Embryonic facial prominence (tissue), 1 donor: ENCODE data around the gene GPAT2.
A peak's percentile ranks its signal among the peaks of the same experiment; 100 is the strongest.
"Not testable (repeated sequence)": the region's sequence is repeated elsewhere in the genome, so short reads cannot be mapped to it uniquely, and the experiment has no call there.

Experiments used
- DNase-seq: peaks from one replicate; pipeline ENCODE4 v3.0.0-alpha.2; 2016; ENCODE audit errors: extremely low spot score

GPAT2 gene

GRCh38 chr2:96024336-96025193 lies 10.2 kb downstream of the GPAT2 start:
- DNase-seq = no peak

DNA sequence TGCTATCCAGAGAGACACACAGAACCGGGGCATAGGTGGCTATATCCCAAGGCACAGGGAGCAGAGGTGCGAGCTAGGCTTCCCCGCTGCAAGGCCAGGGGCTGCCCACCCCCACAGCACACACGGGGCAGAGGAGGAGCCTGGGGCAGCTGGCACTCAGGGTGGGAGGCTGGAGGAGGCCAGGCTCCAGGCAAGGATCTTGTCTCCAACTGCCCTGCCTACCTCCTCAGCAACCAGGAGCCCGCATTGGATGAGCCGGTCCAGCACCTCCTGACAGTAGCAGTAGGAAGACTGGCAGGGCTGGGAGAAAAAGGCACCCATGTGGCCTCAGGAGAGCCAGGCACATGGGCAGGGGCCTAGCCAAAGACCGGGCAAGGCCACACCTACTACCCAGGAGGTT lies 11.0 kb downstream of the GPAT2 start:
- DNase-seq = not testable (repeated sequence)

DNA sequence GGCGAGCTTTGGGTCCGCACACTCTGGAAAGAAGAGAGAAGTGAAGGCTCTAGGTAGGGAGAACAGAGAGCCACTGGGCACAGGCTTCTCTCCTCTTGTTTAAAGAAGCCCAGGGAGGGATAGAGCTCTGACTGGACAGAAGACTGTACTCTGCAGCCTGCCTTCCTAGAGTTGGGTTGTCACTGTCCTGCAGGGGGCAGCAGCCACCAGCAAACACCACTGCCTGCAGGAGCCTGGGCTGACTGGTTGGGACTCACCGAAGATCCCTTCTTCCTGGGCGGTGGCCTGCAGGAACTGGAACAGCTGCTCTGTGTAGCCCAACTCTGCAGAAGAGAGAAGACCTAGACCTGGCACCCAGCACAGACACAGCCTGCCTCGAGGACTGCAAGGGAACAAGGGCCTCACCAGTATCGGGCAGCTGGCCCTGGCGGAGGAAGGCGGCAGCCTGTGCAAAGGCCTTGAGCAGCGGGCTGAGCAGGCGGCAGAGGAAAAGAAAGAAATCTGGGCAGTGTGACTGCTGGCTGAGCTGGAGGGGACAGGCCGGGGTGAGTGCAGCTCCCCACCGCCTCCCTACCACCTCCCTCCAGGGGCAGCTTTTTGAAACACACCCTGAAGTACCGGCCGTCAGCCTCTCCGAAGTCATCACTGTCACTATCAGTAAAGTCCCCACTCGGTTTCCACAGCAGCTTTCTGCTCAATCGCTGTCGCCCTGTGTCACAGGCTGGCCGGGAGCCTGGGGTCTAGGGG lies 11.8 kb downstream of the GPAT2 start:
- not testable (repeated sequence) for DNase-seq

- not testable (repeated sequence) for DNase-seq
These were observed 12.6 kb downstream of the GPAT2 start for GRCh38 chr2:96022126-96022525.

DNA sequence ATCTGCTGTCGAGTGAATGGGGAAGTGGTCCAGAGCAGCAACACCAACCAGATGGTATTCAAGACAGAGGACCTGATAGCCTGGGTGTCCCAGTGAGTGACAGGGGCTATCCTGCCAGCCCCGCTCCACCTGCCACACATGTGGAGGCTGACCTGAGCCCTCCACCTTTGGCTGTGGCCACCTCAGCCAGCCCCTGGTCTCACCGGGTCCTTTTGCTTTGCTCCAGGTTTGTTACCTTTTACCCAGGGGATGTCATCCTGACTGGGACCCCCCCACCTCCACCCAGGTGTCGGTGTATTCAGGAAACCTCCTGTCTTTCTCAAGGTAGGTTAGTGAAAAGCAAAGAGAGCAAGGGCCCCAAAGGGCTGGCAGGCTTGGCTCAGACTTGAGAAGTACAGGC lies 13.6 kb downstream of the GPAT2 start:
- DNase-seq = not testable (repeated sequence)

DNA sequence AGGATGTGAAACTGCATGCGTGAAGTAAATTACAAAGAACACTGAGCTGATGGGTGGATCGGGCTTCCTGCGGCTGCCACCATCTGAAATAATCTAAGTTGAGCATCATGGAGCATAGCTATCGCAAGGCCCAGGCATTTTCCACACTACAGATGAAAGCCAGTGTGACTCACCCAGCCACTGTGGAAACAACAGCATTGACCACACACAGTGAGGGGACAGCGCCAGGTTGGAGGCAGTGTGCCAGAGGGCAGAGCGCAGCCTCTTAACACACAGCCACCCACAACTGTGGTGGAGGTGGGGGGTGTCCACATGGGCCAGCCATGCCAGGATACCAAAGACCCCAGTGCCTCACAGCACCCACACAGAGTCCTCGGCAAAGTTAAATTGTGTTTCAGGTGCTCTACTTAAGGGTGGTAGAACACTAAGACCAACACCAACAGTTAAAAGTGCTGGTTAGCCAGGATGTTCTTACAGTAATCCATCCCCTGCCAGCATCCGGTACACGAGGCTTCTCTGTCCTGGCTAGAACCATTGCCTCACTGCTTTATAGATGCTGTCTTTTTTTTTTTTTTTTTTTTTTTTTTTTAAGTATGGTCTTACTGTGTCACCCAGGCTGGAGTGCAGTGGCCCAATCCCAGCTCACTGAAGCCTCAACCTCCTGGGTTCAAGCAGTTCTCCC lies 14.7 kb downstream of the GPAT2 start:
- DNase-seq = not testable (repeated sequence)

- not testable (repeated sequence) for DNase-seq
These were observed 18.4 kb downstream of the GPAT2 start for GRCh38 chr2:96016321-96016720.

GRCh38 chr2:96012792-96013264 lies 21.9 kb downstream of the GPAT2 start:
- not testable (repeated sequence) for DNase-seq

- not testable (repeated sequence) for DNase-seq
These were observed 22.5 kb downstream of the GPAT2 start for GRCh38 chr2:96012086-96012791.

DNA sequence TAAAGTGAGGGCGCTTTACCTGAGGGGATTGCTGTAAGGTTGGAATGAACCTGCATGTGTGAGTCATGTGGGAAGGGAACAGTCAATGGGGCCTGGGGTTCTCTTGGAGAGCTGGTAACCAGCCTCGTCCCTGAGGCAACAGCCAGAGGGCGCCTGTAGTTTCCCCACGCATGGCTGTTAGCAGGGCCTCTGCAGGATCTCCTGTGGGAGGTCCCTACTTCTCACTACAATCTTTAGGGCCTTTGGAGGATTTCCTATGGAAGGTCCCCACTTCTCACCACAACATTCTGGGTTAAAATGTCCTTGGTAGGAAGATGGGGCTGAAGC lies 23.6 kb downstream of the GPAT2 start:
- DNase-seq = not testable (repeated sequence)

GRCh38 chr2:96010320-96011128 lies 24.2 kb downstream of the GPAT2 start:
- DNase-seq = peak; percentile 65

- not testable (repeated sequence) for DNase-seq
These were observed 24.9 kb downstream of the GPAT2 start for GRCh38 chr2:96009833-96010232.

DNA sequence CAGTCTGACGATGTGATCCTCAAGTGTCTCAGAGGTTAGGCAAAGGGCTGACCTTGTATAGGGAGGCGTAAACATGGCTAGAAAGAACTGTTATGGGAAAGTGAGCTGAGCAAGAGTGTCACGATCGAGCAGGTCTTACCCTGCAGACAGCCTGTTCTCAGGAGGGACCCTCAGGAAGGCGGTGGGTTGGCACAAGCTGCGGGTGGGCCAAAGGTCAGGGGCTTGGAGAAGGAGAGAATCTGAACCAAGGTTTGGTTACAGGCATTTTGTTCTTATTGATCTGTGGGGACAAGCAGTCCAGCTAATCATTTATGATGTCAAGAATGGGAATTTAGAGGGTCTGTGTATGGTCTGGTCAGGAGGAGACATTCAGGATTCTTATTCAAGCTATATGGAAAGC lies 26.7 kb downstream of the GPAT2 start:
- DNase-seq = not testable (repeated sequence)

- DNase-seq = not testable (repeated sequence)
These were observed 28.5 kb downstream of the GPAT2 start for GRCh38 chr2:96006248-96006647.

DNA sequence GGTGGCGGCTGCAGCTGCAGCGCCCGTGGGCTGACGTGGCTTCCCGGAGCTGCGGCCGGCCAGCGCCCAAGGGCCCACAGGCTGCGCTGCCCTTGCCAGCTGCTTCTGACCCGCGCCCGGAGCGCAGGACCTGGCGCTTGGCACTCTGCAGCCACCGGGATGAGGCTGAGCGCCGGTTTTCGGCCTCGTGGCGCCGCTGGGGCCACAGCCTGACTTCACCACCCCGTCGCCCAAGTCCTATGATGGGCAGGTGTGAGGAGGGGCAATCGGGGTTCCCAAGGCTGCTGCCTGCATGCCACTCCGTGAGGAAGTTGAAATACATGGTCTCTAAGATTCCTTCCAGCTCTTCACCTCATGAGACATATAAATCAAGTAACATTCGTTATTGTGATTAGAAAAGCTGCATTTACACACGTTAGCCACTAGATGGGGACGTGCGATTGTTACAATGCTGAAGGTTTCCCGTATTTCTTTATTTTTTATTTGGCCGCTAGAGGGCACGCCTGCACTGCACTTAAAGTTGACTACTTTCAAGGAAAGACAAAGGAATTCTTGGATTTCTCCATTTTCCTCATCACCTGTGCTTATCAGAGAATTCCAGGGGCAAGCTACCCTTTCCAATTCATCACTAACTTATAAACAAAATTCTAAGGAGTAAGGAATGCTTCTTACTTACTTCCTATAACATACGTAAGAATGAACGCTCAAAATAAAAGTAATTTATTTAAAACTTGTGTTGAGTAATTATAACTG lies 42.0 kb downstream of the GPAT2 start:
- not testable (repeated sequence) for DNase-seq

- not testable (repeated sequence) for DNase-seq
These were observed 42.6 kb downstream of the GPAT2 start for GRCh38 chr2:95992102-95992501.

- DNase-seq = not testable (repeated sequence)
These were observed 43.2 kb downstream of the GPAT2 start, which contains the start of gene ANKRD36C for GRCh38 chr2:95991351-95992094. ANKRD36C (minus strand) TSS chr2:95991824; CDS start chr2:95991708, 116 bp downstream.

- not testable (repeated sequence) for DNase-seq
These were observed 43.8 kb downstream of the GPAT2 start for GRCh38 chr2:95990884-95991283.
